Right lobe of liver (tissue), 4 donors: ENCODE data around the gene CTSL.

Experiments used
- CTCF ChIP-seq, 4 donors: fragments of 200-600 bp in 3 of 4; fragments of 450-650 bp in 1 of 4; IDR thresholded peaks; one replicate each; pipeline versions ENCODE4 v1.5.1 to v1.8.0; 2016 to 2022; ENCODE audit warnings: antibody characterized with exemption in 4 of 4, mild to moderate bottlenecking in 2 of 4
- POLR2A ChIP-seq: fragments of 450-650 bp; IDR thresholded peaks from one replicate; pipeline ENCODE4 v1.6.1; 2017; ENCODE audit warnings: antibody characterized with exemption, mild to moderate bottlenecking
- donor health status: DM: no; HTN: no; CAD: no.
- donor health status: DM: no; HTN: no; CAD: no.
- donor health status: DM: no; HTN: yes; CAD: no.

- TF ChIP-seq CTCF (IDR thresholded peaks at IDR 0.05) (no peak), POLR2A (no peak)
Observed at GRCh38 chr9:87732756-87733155, 6.8 kb downstream of the CTSL start.
